ENCODE results near the gene PAQR5. TPM values are rescaled to one million over a fixed set of nuclear protein-coding genes. Genes with fewer than 3 reads are reported as not detected.
"Not testable (repeated sequence)": the region's sequence is repeated elsewhere in the genome, so short reads cannot be mapped to it uniquely, and the experiment has no call there.

The PAQR5 gene
- total RNA-seq, 1 experiment from 2014 or later = 3.4 TPM

GRCh38 chr15:69289342-69290146, 9.2 kb upstream of the PAQR5 start:
- Mint-ChIP-seq H3K9me3 (ENCODE audit: unreplicated experiment) (no peaks in the 10 kb centered on the region), H3K36me3 (ENCODE audit: insufficient read depth, unreplicated experiment) (no peaks in the 10 kb centered on the region), H3K27ac (ENCODE audit: unreplicated experiment) (peak overlapping the region; percentile 28), H3K4me1 (ENCODE audit: low read depth, unreplicated experiment) (peaks cover 8% of the 10 kb centered on the region), H3K27me3 (ENCODE audit: insufficient read depth, unreplicated experiment) (no peaks in the 10 kb centered on the region), H3K4me3 (ENCODE audit: unreplicated experiment) (peak overlapping the region; percentile 36)
- H3K27me3 ChIP-seq (replicated peaks; ENCODE audit: control insufficient read depth, insufficient read depth, low read length) = no peaks in the 10 kb centered on the region
- CTCF ChIA-PET = interaction anchor here (0.9 to 1.1 kb wide), 2 partner anchors 174 to 230 kb away, joined by 3 read pairs; no protein-coding TSS in a partner anchor
- no peak for TF ChIP-seq CTCF (IDR thresholded peaks at IDR 0.05; ENCODE audit: insufficient read depth in 1 of 2, low read depth in 1 of 2, low read length in 1 of 2, severe bottlenecking in 1 of 2, unreplicated experiment in 1 of 2)
- peaks cover 22% of the 10 kb centered on the region for H3K4me1 ChIP-seq
- no peaks in the 10 kb centered on the region for H3K36me3 ChIP-seq (ENCODE audit: control insufficient read depth, insufficient read depth, low read length)
- H3K9me3 ChIP-seq = no peaks in the 10 kb centered on the region
- peak in 1 of 2 experiments; percentile 26 for DNase-seq
- intact Hi-C loops (cut with micrococcal nuclease; ENCODE audit: unreplicated experiment) = loop anchor here (10.0 kb wide), 1 partner anchor 105 kb away; no protein-coding TSS in a partner anchor
- BruUV-seq (replicated peaks) = no TSS peak
- POLR2A ChIA-PET = interaction anchor here (0.6 kb wide), 1 partner anchor 23 kb away, joined by 3 read pairs; no protein-coding TSS in a partner anchor
- no peak overlapping the region for H3K4me3 ChIP-seq (ENCODE audit: low read depth, low read length)

- POLR2A ChIA-PET = interaction anchor here (0.5 kb wide), 1 partner anchor 245 kb away, joined by 3 read pairs; no protein-coding TSS in a partner anchor
- no peaks in the 10 kb centered on the region for H3K9me3 ChIP-seq
- no peak overlapping the region for H3K4me3 ChIP-seq (ENCODE audit: low read depth, low read length)
- Mint-ChIP-seq H3K4me3 (ENCODE audit: unreplicated experiment) (no peak overlapping the region), H3K9me3 (ENCODE audit: unreplicated experiment) (no peaks in the 10 kb centered on the region), H3K27ac (ENCODE audit: unreplicated experiment) (no peak overlapping the region), H3K4me1 (ENCODE audit: low read depth, unreplicated experiment) (peaks cover 15% of the 10 kb centered on the region), H3K27me3 (ENCODE audit: insufficient read depth, unreplicated experiment) (no peaks in the 10 kb centered on the region), H3K36me3 (ENCODE audit: insufficient read depth, unreplicated experiment) (no peaks in the 10 kb centered on the region)
- no peaks in the 10 kb centered on the region for H3K36me3 ChIP-seq (ENCODE audit: control insufficient read depth, insufficient read depth, low read length)
- TF ChIP-seq CTCF (IDR thresholded peaks at IDR 0.05; ENCODE audit: insufficient read depth in 1 of 2, low read depth in 1 of 2, low read length in 1 of 2, severe bottlenecking in 1 of 2, unreplicated experiment in 1 of 2) = no peak
- peaks cover 22% of the 10 kb centered on the region for H3K4me1 ChIP-seq
- peak in 1 of 2 experiments; percentile 9 for DNase-seq
- no TSS peak for BruUV-seq (replicated peaks)
- CTCF ChIA-PET = interaction anchor here (0.6 to 0.7 kb wide), 2 partner anchors 102 to 199 kb away, joined by 3 read pairs; no protein-coding TSS in a partner anchor
- intact Hi-C loops (cut with micrococcal nuclease; ENCODE audit: unreplicated experiment) = loop anchor here (10.0 kb wide), 1 partner anchor 104 kb away; no protein-coding TSS in a partner anchor
- no peaks in the 10 kb centered on the region for H3K27me3 ChIP-seq (replicated peaks; ENCODE audit: control insufficient read depth, insufficient read depth, low read length)
Measured at GRCh38 chr15:69290346-69291164, 8.2 kb upstream of the PAQR5 start.

- peaks cover 22% of the 10 kb centered on the region for H3K4me1 ChIP-seq
- POLR2A ChIA-PET; H3K36me3 ChIP-seq (ENCODE audit: control insufficient read depth, insufficient read depth, low read length); CTCF ChIA-PET; H3K4me3 ChIP-seq (ENCODE audit: low read depth, low read length); H3K9me3 Mint-ChIP-seq (ENCODE audit: unreplicated experiment); H3K27me3 ChIP-seq (replicated peaks; ENCODE audit: control insufficient read depth, insufficient read depth, low read length); H3K4me3 Mint-ChIP-seq (ENCODE audit: unreplicated experiment); DNase-seq; H3K36me3 Mint-ChIP-seq (ENCODE audit: insufficient read depth, unreplicated experiment); H3K27me3 Mint-ChIP-seq (ENCODE audit: insufficient read depth, unreplicated experiment); BruUV-seq (replicated peaks); H3K27ac Mint-ChIP-seq (ENCODE audit: unreplicated experiment); H3K9me3 ChIP-seq: not testable (repeated sequence)
- peaks cover 15% of the 10 kb centered on the region for H3K4me1 Mint-ChIP-seq (ENCODE audit: low read depth, unreplicated experiment)
- intact Hi-C loops (cut with micrococcal nuclease; ENCODE audit: unreplicated experiment) = loop anchor here (10.0 kb wide), 1 partner anchor 103 kb away; no protein-coding TSS in a partner anchor
Measured at GRCh38 chr15:69291651-69292050, 7.1 kb upstream of the PAQR5 start.
